Stimulated activated CD8-positive, alpha-beta memory T cell treated with anti-CD3 and anti-CD28 coated beads, Interleukin-2, amount 100 ng/mL, for 48 hours (primary cell): ENCODE results near the gene VWA8.
"Not testable (repeated sequence)": the region's sequence is repeated elsewhere in the genome, so short reads cannot be mapped to it uniquely, and the experiment has no call there.

Source experiments
- DNase-seq, 2 donors: peaks; one replicate each; pipeline ENCODE4 v3.0.0-alpha.2; 2020; ENCODE audit warnings: low read depth in 2 of 2

VWA8 gene

GRCh38 chr13:41966671-41967070 is 5.8 kb upstream of the VWA8 start:
- DNase-seq, result no peak

GRCh38 chr13:41962994-41963393 is 2.1 kb upstream of the VWA8 start:
- DNase-seq, result no peak

- DNase-seq, result no peak
These were observed 504 bp upstream of the VWA8 start for GRCh38 chr13:41961466-41961760.

GRCh38 chr13:41960211-41960636 is 685 bp downstream of the VWA8 start:
- DNase-seq, result no peak

- no peak for DNase-seq
These were observed 4.6 kb downstream of the VWA8 start for GRCh38 chr13:41956272-41956671.

- no peak for DNase-seq
These were observed 5.3 kb downstream of the VWA8 start for GRCh38 chr13:41955605-41956004.

GRCh38 chr13:41954226-41954625 is 6.7 kb downstream of the VWA8 start:
- DNase-seq, result no peak

GRCh38 chr13:41952749-41953148 is 8.2 kb downstream of the VWA8 start:
- no peak for DNase-seq

- DNase-seq, result not testable (repeated sequence)
These were observed 11.8 kb downstream of the VWA8 start for GRCh38 chr13:41949104-41949503.

- no peak for DNase-seq
These were observed 15.0 kb downstream of the VWA8 start for GRCh38 chr13:41945926-41946325.

- no peak for DNase-seq
These were observed 16.1 kb downstream of the VWA8 start for GRCh38 chr13:41944635-41945397.

GRCh38 chr13:41944229-41944628 is 16.7 kb downstream of the VWA8 start:
- DNase-seq, result no peak

- no peak for DNase-seq
These were observed 18.3 kb downstream of the VWA8 start for GRCh38 chr13:41942462-41943094.

GRCh38 chr13:41941174-41941573 is 19.7 kb downstream of the VWA8 start:
- DNase-seq, result no peak

GRCh38 chr13:41939398-41939797 is 21.5 kb downstream of the VWA8 start:
- no peak for DNase-seq

GRCh38 chr13:41938918-41939317 is 22.0 kb downstream of the VWA8 start:
- DNase-seq, result no peak

GRCh38 chr13:41937388-41937787 is 23.5 kb downstream of the VWA8 start:
- no peak for DNase-seq

- DNase-seq, result no peak
These were observed 25.4 kb downstream of the VWA8 start for GRCh38 chr13:41935501-41935900.

GRCh38 chr13:41934994-41935393 is 25.9 kb downstream of the VWA8 start:
- no peak for DNase-seq

- DNase-seq, result no peak
These were observed 26.8 kb downstream of the VWA8 start for GRCh38 chr13:41934120-41934519.

- DNase-seq, result no peak
These were observed 29.6 kb downstream of the VWA8 start for GRCh38 chr13:41931337-41931736.

- DNase-seq, result no peak
These were observed 30.8 kb downstream of the VWA8 start for GRCh38 chr13:41930154-41930553.

- no peak for DNase-seq
These were observed 32.6 kb downstream of the VWA8 start for GRCh38 chr13:41928323-41928722.

- DNase-seq, result no peak
These were observed 35.9 kb downstream of the VWA8 start for GRCh38 chr13:41925014-41925413.
